Spleen (tissue), 11 donors: Measurements from ENCODE around the gene PAFAH1B1. TPM values are rescaled to one million over a fixed set of nuclear protein-coding genes. Genes with fewer than 3 reads are reported as not detected.
"Not testable (repeated sequence)": the region's sequence is repeated elsewhere in the genome, so short reads cannot be mapped to it uniquely, and the experiment has no call there.

Source experiments
- DNase-seq: peaks from one replicate; pipeline ENCODE4 v3.0.0-alpha.2; 2020
- H3K27ac ChIP-seq, 8 donors: fragments of 200-600 bp; sonication (generic) in 7 of 8; 1 replicate in 4 of 8; 2 replicates in 4 of 8; pipeline versions ENCODE4 v1.5.0 to v1.8.0; 2016 to 2021; ENCODE audit warnings: inconsistent platforms in 4 of 8, mild to moderate bottlenecking in 4 of 8, moderate library complexity in 1 of 8
- H3K27me3 ChIP-seq, 7 donors: fragments of 200-600 bp; sonication (generic) in 6 of 7; replicated peaks in 1 of 7; 1 replicate in 4 of 7; 2 replicates in 3 of 7; pipeline versions ENCODE4 v1.5.0 to v1.8.0; 2016 to 2021; ENCODE audit warnings: inconsistent platforms in 3 of 7, mild to moderate bottlenecking in 1 of 7
- H3K36me3 ChIP-seq, 6 donors: fragments of 200-600 bp; sonication (generic) in 5 of 6; 1 replicate in 4 of 6; 2 replicates in 2 of 6; pipeline versions ENCODE4 v1.5.0 to v1.8.0; 2016 to 2021; ENCODE audit warnings: inconsistent platforms in 2 of 6
- H3K4me1 ChIP-seq, 6 donors: fragments of 200-600 bp; sonication (generic) in 5 of 6; 1 replicate in 3 of 6; 2 replicates in 3 of 6; pipeline versions ENCODE4 v1.5.0 to v1.8.0; 2016 to 2021; ENCODE audit warnings: inconsistent platforms in 3 of 6
- H3K4me3 ChIP-seq, 8 donors: fragments of 200-600 bp; sonication (generic) in 7 of 8; 1 replicate in 4 of 8; 2 replicates in 4 of 8; pipeline versions ENCODE4 v1.5.0 to v1.8.0; 2016 to 2021; ENCODE audit warnings: inconsistent platforms in 4 of 8, mild to moderate bottlenecking in 4 of 8, moderate library complexity in 2 of 8
- H3K9me3 ChIP-seq, 8 donors: fragments of 200-600 bp; sonication (generic) in 7 of 8; 1 replicate in 4 of 8; 2 replicates in 4 of 8; pipeline versions ENCODE4 v1.5.0 to v1.8.0; 2016 to 2021; ENCODE audit warnings: inconsistent platforms in 4 of 8
- POLR2A ChIP-seq, 3 donors: fragments of 450-650 bp; IDR thresholded peaks; one replicate each; pipeline ENCODE4 v1.5.1; 2017; ENCODE audit warnings: antibody characterized with exemption in 3 of 3, mild to moderate bottlenecking in 1 of 3
- POLR2AphosphoS5 ChIP-seq, 3 donors: sonication (generic); formaldehyde crosslinking; IDR thresholded peaks; one replicate each; pipeline ENCODE4 v1.5.1; 2017; ENCODE audit warnings: antibody characterized with exemption in 3 of 3
- WGBS, 5 donors: extraction: QIAGEN DNeasy Blood & Tissue Kit in 3 of 5; methylation state at CpG; one replicate each; pipeline versions ENCODE4 v1.1.5 to v1.1.7; 2013 to 2018; 5-methylcytosine and 5-hydroxymethylcytosine counted together
- intact Hi-C: fragments of 100-400 bp; cut with DNase I; formaldehyde crosslinking; loops from one replicate; pipeline ENCODE4 v1.15.0; 2023; ENCODE audit warnings: low total_unique reads
- polyA plus RNA-seq, 3 donors: library from polyadenylated mRNA; stranded (reverse); fragments of 200-250 nt; gene quantifications; one replicate each; pipeline ENCODE4 v1.2.1, GENCODE V29; 2013
- total RNA-seq, 7 donors: library from RNA; depleted of rRNA in 3 of 7; stranded (reverse); fragments of >200 nt in 3 of 7; fragmentation: NEBNext Ultra II Directional in 4 of 7; extraction: Animal tissue kit (Norgen Biotek cat#: 25700) in 4 of 7; gene quantifications; one replicate each; pipeline versions ENCODE4 v1.1.0 to v1.2.1, GENCODE V29; 2016 to 2021
- TF ChIP-seq, protein P1 (sequence below), 11 experiments: fragments of 200-600 bp in 7 of 11; fragments of 450-650 bp in 4 of 11; sonication (generic) in 4 of 11; IDR thresholded peaks in 8 of 11; conservative IDR thresholded peaks in 3 of 11; 1 replicate in 7 of 11; 2 replicates in 4 of 11; pipeline versions ENCODE4 v1.4.0 to v1.8.0; 2016 to 2021; ENCODE audit warnings: antibody characterized with exemption in 11 of 11, inconsistent platforms in 4 of 11, mild to moderate bottlenecking in 1 of 11
- donor health status: healthy with polysubstance abuse.
- donor health status: DM: no; HTN: no; CAD: no; lungs with moderate emphysema.
- donor health status: DM: no; HTN: no; CAD: no.
- donor health status: Bipolar disorder and iron deficiency.
- donor health status: healthy.
- donor health status: DM: no; HTN: no; CAD: no.
- donor health status: DM: yes; HTN: yes; CAD: no.

The PAFAH1B1 gene
- total and polyA plus RNA-seq, 10 donors = 20.8 to 175 (median 104) TPM

DNA sequence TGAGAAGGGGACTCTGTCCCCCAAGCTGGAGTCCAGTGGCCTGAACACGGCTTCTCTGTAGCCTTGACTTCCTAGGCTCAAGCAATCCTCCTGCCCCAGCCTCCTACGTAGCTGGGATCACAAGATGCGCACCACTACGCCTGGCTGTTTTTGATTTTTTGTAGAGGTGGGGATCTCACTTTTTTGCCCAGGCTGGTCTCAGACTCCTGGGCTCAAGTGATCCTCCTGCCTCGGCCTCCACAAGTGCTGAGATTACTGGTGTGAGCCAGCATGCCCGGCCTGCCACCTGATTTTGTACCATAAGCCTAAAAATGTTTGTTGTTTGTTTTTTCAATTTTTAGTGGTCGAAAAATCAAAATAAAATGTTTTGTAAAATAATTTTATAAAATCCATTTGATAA is 19.2 kb downstream of the PAFAH1B1 start:
- Histone ChIP-seq H3K4me1 (peaks cover 20 to 100% (median 80%) of the 10 kb centered on the region in 6 donors), H3K9me3 (no peaks in the 10 kb centered on the region), H3K4me3 (no peak overlapping the region), H3K27me3 (no peaks in the 10 kb centered on the region), H3K36me3 (peaks cover 0 to 38% (median 0%) of the 10 kb centered on the region in 6 donors), H3K27ac (no peak overlapping the region)
- TF ChIP-seq POLR2A (IDR thresholded peaks at IDR 0.05) (no peak), POLR2AphosphoS5 (IDR thresholded peaks at IDR 0.05) (no peak)
- TF ChIP-seq, protein P1, sequence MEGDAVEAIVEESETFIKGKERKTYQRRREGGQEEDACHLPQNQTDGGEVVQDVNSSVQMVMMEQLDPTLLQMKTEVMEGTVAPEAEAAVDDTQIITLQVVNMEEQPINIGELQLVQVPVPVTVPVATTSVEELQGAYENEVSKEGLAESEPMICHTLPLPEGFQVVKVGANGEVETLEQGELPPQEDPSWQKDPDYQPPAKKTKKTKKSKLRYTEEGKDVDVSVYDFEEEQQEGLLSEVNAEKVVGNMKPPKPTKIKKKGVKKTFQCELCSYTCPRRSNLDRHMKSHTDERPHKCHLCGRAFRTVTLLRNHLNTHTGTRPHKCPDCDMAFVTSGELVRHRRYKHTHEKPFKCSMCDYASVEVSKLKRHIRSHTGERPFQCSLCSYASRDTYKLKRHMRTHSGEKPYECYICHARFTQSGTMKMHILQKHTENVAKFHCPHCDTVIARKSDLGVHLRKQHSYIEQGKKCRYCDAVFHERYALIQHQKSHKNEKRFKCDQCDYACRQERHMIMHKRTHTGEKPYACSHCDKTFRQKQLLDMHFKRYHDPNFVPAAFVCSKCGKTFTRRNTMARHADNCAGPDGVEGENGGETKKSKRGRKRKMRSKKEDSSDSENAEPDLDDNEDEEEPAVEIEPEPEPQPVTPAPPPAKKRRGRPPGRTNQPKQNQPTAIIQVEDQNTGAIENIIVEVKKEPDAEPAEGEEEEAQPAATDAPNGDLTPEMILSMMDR (IDR thresholded peaks at IDR 0.05 in 8 of 11, conservative IDR thresholded peaks at IDR 0.05 in 3 of 11) = no peak
- DNase-seq = no peak
- WGBS, 5 donors = 95 to 99% (median 97%) methylated on average over 7 of the region's 7 CpGs
- intact Hi-C loops = no loop called here

DNA sequence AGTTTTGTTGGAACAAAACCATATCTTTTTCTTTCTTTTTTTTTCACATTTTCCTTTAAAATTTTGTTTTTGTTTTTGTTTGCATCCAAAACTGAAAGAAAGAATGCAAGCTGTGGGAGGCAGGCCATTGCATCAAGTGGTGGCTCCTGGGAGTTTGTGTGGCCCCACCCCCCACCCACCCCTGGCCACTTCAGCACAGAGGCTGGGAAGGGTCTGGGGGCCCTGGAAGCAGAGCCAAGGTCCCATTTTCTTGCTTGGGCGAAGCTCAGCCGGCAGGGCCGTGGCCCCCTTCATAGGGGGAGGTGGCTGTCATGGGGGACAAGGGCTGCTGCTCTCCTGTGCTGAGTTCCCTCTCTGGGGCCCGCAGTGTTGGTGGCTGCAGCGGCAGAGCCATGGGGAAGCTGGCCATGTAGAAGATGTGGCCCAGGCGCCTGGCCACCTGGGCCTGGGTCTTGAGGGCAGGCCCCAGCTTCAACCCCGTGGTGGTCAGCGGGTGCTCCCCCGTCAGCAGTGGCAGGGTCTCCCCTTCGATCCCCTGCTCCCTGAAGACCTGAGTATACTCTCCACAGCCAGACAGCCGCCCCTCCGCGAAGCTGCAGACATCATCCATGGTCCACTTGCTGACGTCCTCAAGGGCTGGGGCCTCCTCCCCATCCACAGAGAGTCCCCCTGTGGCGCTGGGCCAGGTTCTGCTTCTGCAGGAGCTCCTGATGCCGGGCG is 19.8 kb downstream of the PAFAH1B1 start:
- no peak for DNase-seq
- no peak overlapping the region for H3K27ac ChIP-seq
- WGBS, 5 donors = 88 to 95% (median 92%) methylated on average over 14 to 17 of the region's 17 CpGs
- H3K36me3 ChIP-seq = peaks cover 0 to 42% (median 0%) of the 10 kb centered on the region in 6 donors
- no peaks in the 10 kb centered on the region for H3K27me3 ChIP-seq
- peaks cover 14 to 100% (median 81%) of the 10 kb centered on the region in 6 donors for H3K4me1 ChIP-seq
- H3K4me3 ChIP-seq = no peak overlapping the region
- no peaks in the 10 kb centered on the region for H3K9me3 ChIP-seq
- intact Hi-C loops = no loop called here
- peak in 1 of 3 donors; percentile 43 for TF ChIP-seq POLR2AphosphoS5 (IDR thresholded peaks at IDR 0.05)
- no peak for TF ChIP-seq POLR2A (IDR thresholded peaks at IDR 0.05)
- TF ChIP-seq, protein P1 (IDR thresholded peaks at IDR 0.05 in 8 of 11, conservative IDR thresholded peaks at IDR 0.05 in 3 of 11) = no peak

DNA sequence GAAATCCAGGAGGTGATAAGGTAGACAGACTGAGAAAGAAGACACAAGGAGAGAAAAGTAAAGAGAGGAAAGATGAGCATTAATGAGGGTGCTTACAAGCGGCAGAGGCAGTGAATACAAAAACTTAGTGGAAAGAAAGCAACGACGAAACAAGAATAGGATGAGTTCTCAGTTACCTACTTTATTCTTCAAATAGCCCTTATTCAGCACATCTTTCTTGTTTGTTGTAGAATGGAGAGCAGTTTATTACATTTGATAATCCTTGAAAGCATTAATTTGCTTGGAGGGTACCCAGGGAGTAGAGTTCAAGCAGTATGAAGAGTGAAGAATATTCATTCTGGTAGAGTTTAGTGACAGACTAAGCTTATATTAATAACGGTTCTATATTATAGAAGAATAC is 22.4 kb downstream of the PAFAH1B1 start:
- 90 to 98% (median 94%) methylated on average over 4 of the region's 4 CpGs for WGBS, 5 donors
- no peak for TF ChIP-seq POLR2AphosphoS5 (IDR thresholded peaks at IDR 0.05)
- TF ChIP-seq POLR2A (IDR thresholded peaks at IDR 0.05) = no peak
- TF ChIP-seq, protein P1 (IDR thresholded peaks at IDR 0.05 in 8 of 11, conservative IDR thresholded peaks at IDR 0.05 in 3 of 11) = no peak

DNA sequence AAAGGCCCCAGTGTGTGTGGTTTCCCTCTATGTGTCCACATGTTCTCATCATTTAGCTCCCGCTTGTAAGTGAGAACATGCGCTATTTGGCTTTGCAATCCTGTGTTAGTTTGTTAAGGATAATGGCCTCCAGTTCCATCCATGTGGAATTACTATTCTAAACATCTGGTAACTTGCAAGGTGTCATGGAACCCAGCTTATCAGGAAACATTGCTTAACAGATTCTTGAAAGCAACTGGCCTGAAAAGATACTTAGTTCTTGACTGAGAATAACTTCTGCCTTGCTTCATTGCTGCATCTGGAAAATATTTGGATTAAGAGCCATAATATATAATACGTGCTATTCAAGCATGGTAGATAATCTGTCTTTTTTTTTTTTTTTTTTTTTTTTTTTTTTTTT is 27.8 kb downstream of the PAFAH1B1 start:
- 94 to 99% (median 96%) methylated on average over 3 of the region's 3 CpGs for WGBS, 5 donors
- no peak for TF ChIP-seq POLR2AphosphoS5 (IDR thresholded peaks at IDR 0.05)
- TF ChIP-seq, protein P1 (IDR thresholded peaks at IDR 0.05 in 8 of 11, conservative IDR thresholded peaks at IDR 0.05 in 3 of 11) = no peak
- no peak for TF ChIP-seq POLR2A (IDR thresholded peaks at IDR 0.05)
- Histone ChIP-seq H3K4me3 (no peak overlapping the region), H3K4me1 (peaks cover 24 to 100% (median 88%) of the 10 kb centered on the region in 6 donors), H3K27me3 (no peaks in the 10 kb centered on the region), H3K36me3 (peaks cover 0 to 24% (median 5%) of the 10 kb centered on the region in 6 donors), H3K9me3 (no peaks in the 10 kb centered on the region), H3K27ac (no peak overlapping the region)
- intact Hi-C loops = no loop called here
- DNase-seq = no peak

More for the DNA sequence above, 22.4 kb downstream of the PAFAH1B1 start:
- peaks cover 0 to 33% (median 0%) of the 10 kb centered on the region in 6 donors for H3K36me3 ChIP-seq
- no peak overlapping the region for H3K4me3 ChIP-seq
- intact Hi-C loops = no loop called here
- no peak overlapping the region for H3K27ac ChIP-seq
- no peaks in the 10 kb centered on the region for H3K27me3 ChIP-seq
- H3K9me3 ChIP-seq = no peaks in the 10 kb centered on the region
- DNase-seq = no peak
- H3K4me1 ChIP-seq = peaks cover 14 to 100% (median 81%) of the 10 kb centered on the region in 6 donors

DNA sequence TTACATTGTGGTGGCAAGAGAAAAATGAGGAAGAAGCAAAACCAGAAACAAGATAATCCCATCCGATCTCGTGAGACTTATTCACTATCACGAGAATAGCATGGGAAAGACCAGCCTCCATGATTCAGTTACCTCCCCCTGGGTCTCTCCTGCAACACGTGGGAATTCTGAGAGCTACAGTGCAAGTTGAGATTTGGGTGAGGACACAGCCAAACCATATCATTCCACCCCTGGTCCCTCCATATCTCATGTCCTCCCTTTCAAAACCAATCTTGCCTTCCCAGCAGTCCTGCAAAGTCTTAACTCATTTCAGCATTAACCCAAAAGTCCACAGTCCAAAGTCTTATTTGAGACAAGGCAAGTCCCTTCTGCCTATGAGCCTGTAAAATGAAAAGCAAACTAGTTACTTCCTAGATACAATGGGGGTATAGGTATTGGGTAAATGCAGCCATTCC is 28.5 kb downstream of the PAFAH1B1 start:
- Histone ChIP-seq H3K36me3 (peaks cover 0 to 24% (median 5%) of the 10 kb centered on the region in 6 donors), H3K4me1 (peaks cover 22 to 100% (median 85%) of the 10 kb centered on the region in 6 donors)
- H3K27ac ChIP-seq, DNase-seq, H3K27me3 ChIP-seq, H3K4me3 ChIP-seq, H3K9me3 ChIP-seq, intact Hi-C loops: not testable (repeated sequence)
- 80 to 88% (median 84%) methylated on average over 4 of the region's 4 CpGs for WGBS, 5 donors
